Hepatocyte (in vitro differentiated cells): Measurements from ENCODE around the gene OR9Q1.

Experiments
- CTCF ChIP-seq: fragments of 200-600 bp; sonication (generic); IDR thresholded peaks from 2 replicates; pipeline ENCODE4 v1.5.1; 2016; ENCODE audit warnings: antibody characterized with exemption, mild to moderate bottlenecking; ENCODE audit not compliant: poor library complexity
- EZH2 ChIP-seq: fragments of 200-600 bp; sonication (generic); IDR thresholded peaks from 2 replicates; pipeline ENCODE4 v1.6.1; 2016; ENCODE audit warnings: antibody characterized with exemption, mild to moderate bottlenecking, borderline replicate concordance

GRCh38 chr11:58142761-58143160, 119.1 kb downstream of the OR9Q1 start:
- no peak for TF ChIP-seq CTCF
- TF ChIP-seq EZH2 = no peak
